ENCODE measurements around the gene SPATA31D1.
"Not testable (repeated sequence)": the region's sequence is repeated elsewhere in the genome, so short reads cannot be mapped to it uniquely, and the experiment has no call there.

The SPATA31D1 gene

GRCh38 chr9:81988472-81988871, at the start of gene SPATA31D1:
Gene SPATA31D1 (plus strand): TSS chr9:81988772. CDS start chr9:81988819, 47 bp downstream.
- DNase-seq: not testable (repeated sequence)

GRCh38 chr9:81943393-81943792, 45.2 kb upstream of the SPATA31D1 start, which contains the start of gene SPATA31D3:
Gene SPATA31D3 (plus strand): TSS chr9:81943500. CDS start chr9:81943586, 86 bp downstream.
- DNase-seq: not testable (repeated sequence)

DNA sequence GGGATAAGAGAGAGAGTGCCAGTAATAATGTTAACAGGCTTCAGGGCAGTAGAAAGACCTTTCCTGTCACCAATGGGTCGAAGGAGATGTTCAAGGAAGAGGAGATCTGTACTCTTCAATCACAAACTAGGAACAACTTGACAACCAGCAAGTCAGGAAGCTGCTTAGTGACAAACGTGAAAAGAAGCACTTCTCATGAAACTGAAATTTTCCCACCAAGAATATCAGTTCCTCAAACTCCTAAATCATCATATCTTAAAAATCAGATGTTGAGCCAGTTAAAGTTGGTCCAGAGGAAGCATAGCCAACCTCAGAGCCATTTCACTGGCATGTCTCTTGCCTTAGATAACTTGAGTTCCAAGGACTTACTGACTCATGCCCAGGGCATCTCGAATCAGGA, 39.9 kb upstream of the SPATA31D1 start:
- DNase-seq: not testable (repeated sequence)

DNA sequence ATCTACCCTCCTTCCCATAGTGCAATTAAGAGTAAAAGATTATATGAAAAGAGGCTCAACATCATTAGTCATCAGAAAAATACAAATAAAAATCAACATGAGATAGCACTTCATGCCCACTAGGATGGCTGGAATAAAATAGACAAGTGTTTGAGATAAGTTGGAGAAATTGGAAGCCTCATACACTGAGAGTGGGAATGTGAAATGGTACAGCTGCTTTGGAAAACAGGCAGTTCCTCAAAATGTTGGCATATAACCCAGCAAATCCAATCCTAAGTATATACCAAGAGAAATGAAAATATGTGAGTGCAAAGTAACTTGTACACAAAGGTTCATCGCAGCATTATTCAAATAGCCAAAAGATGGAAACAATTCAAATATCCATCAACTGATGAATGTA, 35.5 kb upstream of the SPATA31D1 start:
- DNase-seq: no peak

- DNase-seq: no peak
These were observed 32.9 kb upstream of the SPATA31D1 start for GRCh38 chr9:81955625-81956024.

GRCh38 chr9:81964218-81965171, 24.1 kb upstream of the SPATA31D1 start:
- no peak for DNase-seq

DNA sequence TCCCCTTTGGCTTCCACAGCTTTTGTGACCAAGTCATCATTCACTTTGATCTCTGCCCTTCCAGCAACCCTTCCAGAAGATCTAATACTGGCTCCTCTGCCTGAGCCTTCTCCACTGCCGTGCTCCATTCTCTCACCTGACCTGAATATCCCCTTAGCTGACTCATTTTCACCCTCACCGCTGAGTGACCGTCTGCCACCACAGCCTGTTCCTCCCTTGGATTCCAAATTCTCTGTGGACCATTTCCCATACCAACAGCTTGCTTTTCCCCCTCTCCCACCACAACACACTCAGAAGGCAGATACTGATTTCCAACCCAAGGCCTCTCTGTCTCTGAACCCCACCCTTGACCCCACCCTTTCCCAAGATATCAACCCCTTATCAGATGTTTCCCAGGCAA, 20.5 kb upstream of the SPATA31D1 start:
- DNase-seq: no peak

DNA sequence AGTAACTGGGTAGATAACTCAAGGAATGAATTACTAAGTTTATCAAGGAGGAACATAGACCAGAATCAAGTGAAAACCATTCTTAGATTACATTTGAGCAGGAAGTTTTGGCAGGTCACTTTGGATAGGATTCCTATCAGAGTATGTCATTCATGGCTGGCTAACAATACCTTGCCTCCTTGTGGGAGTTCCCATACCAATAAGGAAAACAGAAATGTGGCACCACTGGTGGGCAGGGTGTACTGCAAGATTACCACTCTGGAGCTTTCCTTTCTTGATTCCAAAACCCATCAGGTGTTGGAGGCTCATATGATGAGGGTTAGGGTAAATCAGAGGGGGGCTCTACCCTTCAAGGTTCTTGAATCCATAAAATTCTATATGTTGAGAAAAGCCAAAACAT, 18.6 kb upstream of the SPATA31D1 start:
- no peak for DNase-seq

DNA sequence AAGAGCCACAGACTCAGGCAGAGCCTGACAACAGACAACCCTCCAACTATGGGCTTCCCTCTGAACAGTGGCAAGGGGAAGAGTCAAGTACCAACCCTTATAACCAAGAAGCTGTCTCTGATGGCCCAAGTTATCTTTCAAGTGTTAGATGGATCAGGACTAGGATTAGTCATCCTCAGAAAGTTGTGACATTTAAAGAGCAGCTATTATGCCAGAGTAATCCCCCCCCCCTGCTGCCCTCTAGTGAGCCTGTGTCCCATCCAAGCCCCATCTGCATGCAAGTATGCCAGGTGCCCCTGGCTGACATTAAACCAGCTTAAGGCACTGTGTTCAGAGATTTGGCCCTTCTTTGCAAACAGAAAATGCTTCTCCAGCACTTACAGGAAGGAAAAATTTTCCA, 16.8 kb upstream of the SPATA31D1 start:
- DNase-seq: no peak

DNA sequence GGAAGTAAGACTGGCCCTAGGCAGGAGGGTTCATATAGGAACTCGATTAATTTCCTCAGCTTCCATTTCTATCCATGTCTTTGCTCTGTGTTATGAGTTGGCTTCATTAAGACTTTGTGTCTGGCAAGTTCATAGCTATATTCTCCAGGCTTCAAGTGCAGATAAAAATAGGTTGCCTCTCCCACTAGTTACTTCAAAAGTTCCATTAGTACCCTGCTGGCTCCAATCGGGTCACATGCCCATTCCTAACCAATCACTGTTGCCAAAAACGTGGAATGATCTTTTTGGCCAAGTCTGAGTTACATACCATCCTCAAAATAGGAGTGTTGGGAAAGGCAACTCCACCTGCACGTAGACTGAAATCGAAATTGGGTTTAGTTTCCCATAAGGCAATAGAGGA, 13.8 kb upstream of the SPATA31D1 start:
- DNase-seq: no peak

GRCh38 chr9:81976351-81976750, 12.2 kb upstream of the SPATA31D1 start:
- no peak for DNase-seq

DNA sequence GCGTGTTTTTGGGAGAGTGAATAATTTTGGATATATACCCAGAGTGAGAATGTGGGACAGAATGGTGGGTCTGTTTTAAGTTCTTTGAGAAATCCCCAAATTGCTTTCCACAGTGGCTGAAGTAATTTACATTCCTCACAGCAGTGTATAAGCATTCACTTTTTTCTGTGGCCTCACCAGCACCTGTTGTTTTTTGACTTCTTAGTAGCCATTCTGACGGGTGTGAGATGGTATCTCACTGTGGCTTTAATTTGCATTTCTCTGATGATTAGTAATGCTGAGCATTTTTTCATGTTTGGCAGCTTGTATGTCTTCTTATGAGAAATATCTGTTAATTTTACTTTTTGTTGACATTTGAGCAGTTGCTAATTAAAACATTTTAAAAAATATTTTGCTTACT, 9.4 kb upstream of the SPATA31D1 start:
- no peak for DNase-seq

DNA sequence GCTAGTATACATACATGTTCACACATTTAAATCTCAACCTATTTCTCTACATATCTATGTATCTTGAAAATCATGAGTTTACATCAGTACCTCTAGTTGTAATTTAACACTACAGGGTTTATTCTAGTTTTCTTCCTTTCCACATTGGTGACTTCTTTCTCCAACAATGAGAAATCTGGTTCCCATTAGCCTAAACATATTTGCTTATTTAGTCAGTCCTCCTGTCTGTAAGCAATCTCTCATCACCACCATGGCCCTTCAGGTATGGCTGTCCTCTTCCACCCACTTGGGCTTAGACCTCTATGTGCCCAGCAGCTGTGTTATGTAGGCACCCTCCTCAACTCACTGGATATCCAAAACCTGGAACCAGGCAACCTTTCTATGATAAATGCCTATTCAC, 8.0 kb upstream of the SPATA31D1 start:
- DNase-seq: no peak

GRCh38 chr9:81981883-81982282, 6.7 kb upstream of the SPATA31D1 start:
- DNase-seq: no peak

DNA sequence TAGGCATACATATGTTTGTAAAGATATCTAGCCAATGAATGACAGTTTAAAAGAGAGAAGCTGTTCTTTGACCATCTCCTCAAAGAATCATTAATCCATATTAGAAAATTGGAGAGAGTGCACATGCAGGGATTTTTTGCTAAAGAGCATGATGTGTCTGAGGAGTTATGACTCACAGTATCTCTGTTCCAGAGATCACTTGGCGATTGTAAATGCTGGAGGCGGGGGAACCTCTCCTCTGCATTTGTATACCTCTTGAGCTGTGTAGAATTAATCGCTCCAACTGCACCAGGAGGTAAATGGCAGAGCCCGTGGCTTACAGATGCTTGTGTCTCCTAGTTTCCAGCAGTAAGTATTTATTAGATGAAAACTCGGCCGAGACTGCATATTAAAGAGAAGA, 3.6 kb upstream of the SPATA31D1 start:
- DNase-seq: no peak

GRCh38 chr9:81986051-81986450, 2.5 kb upstream of the SPATA31D1 start:
- no peak for DNase-seq

- no peak for DNase-seq
These were observed 1.1 kb downstream of the SPATA31D1 start for GRCh38 chr9:81989700-81990099.

DNA sequence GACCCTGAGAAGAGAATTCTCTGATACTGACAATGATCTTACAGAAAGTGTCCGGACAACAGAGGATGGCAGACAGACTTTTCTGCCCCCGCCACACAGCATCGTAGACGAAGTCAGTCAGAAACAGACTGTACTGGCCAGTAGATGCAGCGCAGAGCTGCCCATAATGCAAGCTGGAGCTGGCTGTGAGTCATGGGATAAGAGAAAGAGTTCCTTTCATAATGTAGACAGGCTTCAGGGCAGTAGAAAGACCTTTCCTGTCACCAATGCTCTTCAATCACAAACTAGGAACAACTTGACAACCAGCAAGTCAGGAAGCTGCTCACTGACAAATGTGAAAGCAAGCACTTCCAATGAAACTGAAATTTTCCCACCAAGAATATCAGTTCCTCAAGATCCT, 5.1 kb downstream of the SPATA31D1 start:
- DNase-seq: no peak

GRCh38 chr9:81999806-82000205, 11.2 kb downstream of the SPATA31D1 start:
- no peak for DNase-seq

GRCh38 chr9:82010711-82011110, 22.1 kb downstream of the SPATA31D1 start:
- DNase-seq: no peak

DNA sequence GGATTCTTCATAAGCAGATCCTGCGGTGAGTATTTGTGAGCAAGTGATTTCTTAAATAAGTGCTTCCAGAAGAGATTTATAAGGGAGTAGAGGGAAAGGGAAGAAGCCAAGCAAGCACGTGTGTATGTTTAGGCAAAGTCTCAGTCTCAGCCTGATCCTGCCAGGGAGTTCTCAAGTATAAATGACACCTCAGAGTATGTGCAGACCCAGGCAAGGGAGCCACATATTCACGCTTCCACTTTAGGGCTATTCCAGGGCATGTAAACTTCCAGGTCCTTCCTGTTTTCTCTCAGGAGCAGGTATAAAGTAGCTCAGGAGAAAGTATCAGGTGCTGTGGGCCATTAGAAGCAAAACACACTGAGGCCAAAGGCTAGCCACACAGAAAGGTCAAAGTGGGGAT, 22.6 kb downstream of the SPATA31D1 start:
- no peak for DNase-seq

GRCh38 chr9:82012276-82012675, 23.7 kb downstream of the SPATA31D1 start:
- no peak for DNase-seq

DNA sequence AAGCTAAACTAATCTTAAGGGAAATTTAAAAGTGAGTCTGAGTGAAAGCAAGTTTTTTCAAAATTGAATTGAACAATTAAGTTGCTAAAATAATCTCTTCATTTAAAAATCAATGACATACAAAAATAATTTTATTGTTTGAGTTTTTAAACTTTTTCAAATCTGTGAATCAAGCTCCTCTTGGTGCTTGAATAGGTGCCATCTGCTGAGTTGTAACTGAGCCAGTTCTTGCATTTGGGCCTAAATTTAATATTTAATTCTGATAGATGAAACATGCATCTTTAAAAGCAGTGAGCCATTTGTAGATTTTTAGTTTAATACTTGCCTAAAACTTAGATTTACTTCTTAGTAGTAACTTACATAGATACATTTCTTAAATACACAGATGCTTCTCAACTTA, 31.8 kb downstream of the SPATA31D1 start:
- no peak for DNase-seq

GRCh38 chr9:82021198-82021597, 32.6 kb downstream of the SPATA31D1 start:
- DNase-seq: no peak

- DNase-seq: no peak
These were observed 33.5 kb downstream of the SPATA31D1 start for GRCh38 chr9:82022121-82022520.

Data from CD4-positive, alpha-beta T cell treated with Interferon alpha-2 for 1 hour (primary cell).